ENCODE measurements around the gene MAD2L2.

The MAD2L2 gene

GRCh38 chr1:11629184-11630016 is 51.5 kb downstream of the MAD2L2 start:
- DNase-seq (ENCODE audit: low read depth) = no peak

- no peak for DNase-seq (ENCODE audit: low read depth)
These were observed 52.2 kb downstream of the MAD2L2 start for GRCh38 chr1:11628767-11629166.

- DNase-seq (ENCODE audit: low read depth) = no peak
These were observed 54.4 kb downstream of the MAD2L2 start for GRCh38 chr1:11626551-11626950.
